HepG2 (cell line): Measurements from ENCODE around the gene EIF5. TPM values are rescaled to one million over a fixed set of nuclear protein-coding genes. Genes with fewer than 3 reads are reported as not detected.

Source experiments
- ATRX ChIP-seq: sonication (generic); formaldehyde crosslinking; IDR thresholded peaks from 2 replicates; pipeline ENCODE4 v1.4.0; 2020; ENCODE audit warnings: missing genetic modification reagents, borderline replicate concordance
- HMGA1 ChIP-seq: sonication (generic); formaldehyde crosslinking; conservative IDR thresholded peaks from 2 replicates; pipeline ENCODE4 v1.4.0; 2020; ENCODE audit warnings: missing genetic modification reagents
- NFE2L1 ChIP-seq: sonication (generic); formaldehyde crosslinking; IDR thresholded peaks from 2 replicates; pipeline ENCODE4 v1.4.0; 2020; ENCODE audit warnings: missing genetic modification reagents, mild to moderate bottlenecking, borderline replicate concordance
- NR2C2 ChIP-seq: sonication (generic); formaldehyde crosslinking; IDR thresholded peaks from 2 replicates; pipeline ENCODE4 v1.4.0; 2020; ENCODE audit warnings: missing genetic modification reagents, mild to moderate bottlenecking, moderate library complexity, borderline replicate concordance
- POLR2AphosphoS2 ChIP-seq: IDR thresholded peaks from 2 replicates; pipeline ENCODE4 v1.6.1; 2011; ENCODE audit warnings: low read depth, low read length, improper control_type of control experiment
- ZNF20 ChIP-seq: sonication (generic); formaldehyde crosslinking; IDR thresholded peaks from 2 replicates; pipeline ENCODE4 v1.4.0; 2020; ENCODE audit warnings: mild to moderate bottlenecking, moderate library complexity, missing genetic modification reagents
- ZNF367 ChIP-seq: sonication (generic); formaldehyde crosslinking; IDR thresholded peaks from 2 replicates; pipeline ENCODE4 v1.4.0; 2020; ENCODE audit warnings: missing genetic modification reagents, borderline replicate concordance
- ZNF660 ChIP-seq: sonication (generic); formaldehyde crosslinking; IDR thresholded peaks from 2 replicates; pipeline ENCODE4 v1.5.1; 2020; ENCODE audit warnings: mild to moderate bottlenecking, low read depth, missing genetic modification reagents, borderline replicate concordance
- polyA plus RNA-seq, 8 experiments: library from polyadenylated mRNA; depleted of rRNA in 3 of 8; stranded (reverse) in 7 of 8; unstranded in 1 of 8; fragments of >200 nt; fragmentation: Illumina TruSeq in 4 of 8; extraction: Trizol in 4 of 8; gene quantifications; 2 replicates each; pipeline versions ENCODE4 v1.2.1 to v1.2.3, GENCODE V29; 2011 to 2016; ENCODE audit warnings: low read depth in 4 of 8, missing spikeins in 1 of 8, mixed read lengths in 1 of 8; ENCODE audit not compliant: insufficient read depth in 1 of 8
- total RNA-seq, 5 experiments: library from RNA; depleted of rRNA; stranded (reverse); fragments of >200 nt; fragmentation: Illumina TruSeq; extraction: Trizol; gene quantifications; 2 replicates each; pipeline ENCODE4 v1.2.3, GENCODE V29; 2016; ENCODE audit warnings: low read depth in 1 of 5
- TF ChIP-seq, protein P1 (sequence below), 2 experiments: IDR thresholded peaks; 2 replicates each; pipeline ENCODE4 v1.6.1; 2011 to 2012; ENCODE audit warnings: low read length in 2 of 2, borderline replicate concordance in 1 of 2, low read depth in 1 of 2, mild to moderate bottlenecking in 1 of 2, moderate library complexity in 1 of 2
- TF ChIP-seq, protein P2 (sequence below): sonication (generic); formaldehyde crosslinking; conservative IDR thresholded peaks from 2 replicates; pipeline ENCODE4 v1.8.0; 2022; ENCODE audit warnings: low read depth, missing genetic modification reagents
- TF ChIP-seq, protein P3 (sequence below): sonication (generic); formaldehyde crosslinking; IDR thresholded peaks from 2 replicates; pipeline ENCODE4 v1.9.0; 2022; ENCODE audit warnings: low read depth, missing genetic modification reagents
- TF ChIP-seq, protein P4 (sequence below): sonication (generic); formaldehyde crosslinking; IDR thresholded peaks from 2 replicates; pipeline ENCODE4 v1.8.0; 2022; ENCODE audit warnings: mild to moderate bottlenecking, missing genetic modification reagents, moderate library complexity

EIF5 gene
- total and polyA plus RNA-seq, 2 of the 13 experiments (the other 11 are each of a cell fraction or from before 2014, with no cell fraction given) = 189 to 281 TPM

- TF ChIP-seq, protein P1, sequence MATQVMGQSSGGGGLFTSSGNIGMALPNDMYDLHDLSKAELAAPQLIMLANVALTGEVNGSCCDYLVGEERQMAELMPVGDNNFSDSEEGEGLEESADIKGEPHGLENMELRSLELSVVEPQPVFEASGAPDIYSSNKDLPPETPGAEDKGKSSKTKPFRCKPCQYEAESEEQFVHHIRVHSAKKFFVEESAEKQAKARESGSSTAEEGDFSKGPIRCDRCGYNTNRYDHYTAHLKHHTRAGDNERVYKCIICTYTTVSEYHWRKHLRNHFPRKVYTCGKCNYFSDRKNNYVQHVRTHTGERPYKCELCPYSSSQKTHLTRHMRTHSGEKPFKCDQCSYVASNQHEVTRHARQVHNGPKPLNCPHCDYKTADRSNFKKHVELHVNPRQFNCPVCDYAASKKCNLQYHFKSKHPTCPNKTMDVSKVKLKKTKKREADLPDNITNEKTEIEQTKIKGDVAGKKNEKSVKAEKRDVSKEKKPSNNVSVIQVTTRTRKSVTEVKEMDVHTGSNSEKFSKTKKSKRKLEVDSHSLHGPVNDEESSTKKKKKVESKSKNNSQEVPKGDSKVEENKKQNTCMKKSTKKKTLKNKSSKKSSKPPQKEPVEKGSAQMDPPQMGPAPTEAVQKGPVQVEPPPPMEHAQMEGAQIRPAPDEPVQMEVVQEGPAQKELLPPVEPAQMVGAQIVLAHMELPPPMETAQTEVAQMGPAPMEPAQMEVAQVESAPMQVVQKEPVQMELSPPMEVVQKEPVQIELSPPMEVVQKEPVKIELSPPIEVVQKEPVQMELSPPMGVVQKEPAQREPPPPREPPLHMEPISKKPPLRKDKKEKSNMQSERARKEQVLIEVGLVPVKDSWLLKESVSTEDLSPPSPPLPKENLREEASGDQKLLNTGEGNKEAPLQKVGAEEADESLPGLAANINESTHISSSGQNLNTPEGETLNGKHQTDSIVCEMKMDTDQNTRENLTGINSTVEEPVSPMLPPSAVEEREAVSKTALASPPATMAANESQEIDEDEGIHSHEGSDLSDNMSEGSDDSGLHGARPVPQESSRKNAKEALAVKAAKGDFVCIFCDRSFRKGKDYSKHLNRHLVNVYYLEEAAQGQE (IDR thresholded peaks at IDR 0.05; ENCODE audit: borderline replicate concordance in 1 of 2, low read depth in 1 of 2, low read length in 2 of 2) = no peak
- TF ChIP-seq ZNF20 (CRISPR knock-in tag) (no peak), NFE2L1 (CRISPR knock-in tag) (no peak), HMGA1 (CRISPR knock-in tag) (no peak), POLR2AphosphoS2 (no peak), ATRX (CRISPR knock-in tag) (no peak), NR2C2 (CRISPR knock-in tag) (no peak), ZNF367 (no peak), ZNF660 (CRISPR knock-in tag) (no peak)
- TF ChIP-seq, protein P2, sequence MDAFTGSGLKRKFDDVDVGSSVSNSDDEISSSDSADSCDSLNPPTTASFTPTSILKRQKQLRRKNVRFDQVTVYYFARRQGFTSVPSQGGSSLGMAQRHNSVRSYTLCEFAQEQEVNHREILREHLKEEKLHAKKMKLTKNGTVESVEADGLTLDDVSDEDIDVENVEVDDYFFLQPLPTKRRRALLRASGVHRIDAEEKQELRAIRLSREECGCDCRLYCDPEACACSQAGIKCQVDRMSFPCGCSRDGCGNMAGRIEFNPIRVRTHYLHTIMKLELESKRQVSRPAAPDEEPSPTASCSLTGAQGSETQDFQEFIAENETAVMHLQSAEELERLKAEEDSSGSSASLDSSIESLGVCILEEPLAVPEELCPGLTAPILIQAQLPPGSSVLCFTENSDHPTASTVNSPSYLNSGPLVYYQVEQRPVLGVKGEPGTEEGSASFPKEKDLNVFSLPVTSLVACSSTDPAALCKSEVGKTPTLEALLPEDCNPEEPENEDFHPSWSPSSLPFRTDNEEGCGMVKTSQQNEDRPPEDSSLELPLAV (CRISPR knock-in tag) = no peak
- TF ChIP-seq, protein P3, sequence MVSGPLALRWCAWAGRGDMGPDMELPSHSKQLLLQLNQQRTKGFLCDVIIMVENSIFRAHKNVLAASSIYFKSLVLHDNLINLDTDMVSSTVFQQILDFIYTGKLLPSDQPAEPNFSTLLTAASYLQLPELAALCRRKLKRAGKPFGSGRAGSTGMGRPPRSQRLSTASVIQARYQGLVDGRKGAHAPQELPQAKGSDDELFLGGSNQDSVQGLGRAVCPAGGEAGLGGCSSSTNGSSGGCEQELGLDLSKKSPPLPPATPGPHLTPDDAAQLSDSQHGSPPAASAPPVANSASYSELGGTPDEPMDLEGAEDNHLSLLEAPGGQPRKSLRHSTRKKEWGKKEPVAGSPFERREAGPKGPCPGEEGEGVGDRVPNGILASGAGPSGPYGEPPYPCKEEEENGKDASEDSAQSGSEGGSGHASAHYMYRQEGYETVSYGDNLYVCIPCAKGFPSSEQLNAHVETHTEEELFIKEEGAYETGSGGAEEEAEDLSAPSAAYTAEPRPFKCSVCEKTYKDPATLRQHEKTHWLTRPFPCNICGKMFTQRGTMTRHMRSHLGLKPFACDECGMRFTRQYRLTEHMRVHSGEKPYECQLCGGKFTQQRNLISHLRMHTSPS = no peak
- TF ChIP-seq, protein P4, sequence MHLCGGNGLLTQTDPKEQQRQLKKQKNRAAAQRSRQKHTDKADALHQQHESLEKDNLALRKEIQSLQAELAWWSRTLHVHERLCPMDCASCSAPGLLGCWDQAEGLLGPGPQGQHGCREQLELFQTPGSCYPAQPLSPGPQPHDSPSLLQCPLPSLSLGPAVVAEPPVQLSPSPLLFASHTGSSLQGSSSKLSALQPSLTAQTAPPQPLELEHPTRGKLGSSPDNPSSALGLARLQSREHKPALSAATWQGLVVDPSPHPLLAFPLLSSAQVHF (CRISPR knock-in tag) = no peak
- TF ChIP-seq, all 625 proteins: peak for 0
These were observed 20.1 kb downstream of the EIF5 start (continued) for GRCh38 chr14:103354141-103354540.
